ENCODE data around the gene BMP10.

DNA sequence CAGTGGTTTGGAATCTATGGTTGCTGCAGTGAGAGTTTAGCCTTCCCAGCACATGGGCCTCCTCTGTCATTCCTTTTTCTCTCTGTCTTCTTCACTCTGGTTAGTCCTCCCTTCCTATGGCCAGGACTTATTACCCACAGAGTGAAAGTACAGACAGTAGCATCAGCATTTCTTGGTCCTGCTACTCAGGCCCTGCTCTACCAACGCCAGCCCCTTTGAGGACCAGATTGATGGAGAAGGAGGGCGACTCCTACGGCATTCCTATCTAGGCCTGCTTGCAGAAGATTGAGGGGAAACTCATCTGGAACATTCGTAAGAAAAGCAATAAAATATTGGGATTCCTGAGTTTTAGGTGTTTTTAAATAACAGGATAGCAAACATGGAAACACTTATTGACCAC, 43.5 kb downstream of the BMP10 start:
- TF ChIP-seq EZH2phosphoT487 (IDR thresholded peaks at IDR 0.05; ENCODE audit: borderline replicate concordance) = no peak
- TF ChIP-seq, protein P1, sequence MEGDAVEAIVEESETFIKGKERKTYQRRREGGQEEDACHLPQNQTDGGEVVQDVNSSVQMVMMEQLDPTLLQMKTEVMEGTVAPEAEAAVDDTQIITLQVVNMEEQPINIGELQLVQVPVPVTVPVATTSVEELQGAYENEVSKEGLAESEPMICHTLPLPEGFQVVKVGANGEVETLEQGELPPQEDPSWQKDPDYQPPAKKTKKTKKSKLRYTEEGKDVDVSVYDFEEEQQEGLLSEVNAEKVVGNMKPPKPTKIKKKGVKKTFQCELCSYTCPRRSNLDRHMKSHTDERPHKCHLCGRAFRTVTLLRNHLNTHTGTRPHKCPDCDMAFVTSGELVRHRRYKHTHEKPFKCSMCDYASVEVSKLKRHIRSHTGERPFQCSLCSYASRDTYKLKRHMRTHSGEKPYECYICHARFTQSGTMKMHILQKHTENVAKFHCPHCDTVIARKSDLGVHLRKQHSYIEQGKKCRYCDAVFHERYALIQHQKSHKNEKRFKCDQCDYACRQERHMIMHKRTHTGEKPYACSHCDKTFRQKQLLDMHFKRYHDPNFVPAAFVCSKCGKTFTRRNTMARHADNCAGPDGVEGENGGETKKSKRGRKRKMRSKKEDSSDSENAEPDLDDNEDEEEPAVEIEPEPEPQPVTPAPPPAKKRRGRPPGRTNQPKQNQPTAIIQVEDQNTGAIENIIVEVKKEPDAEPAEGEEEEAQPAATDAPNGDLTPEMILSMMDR (conservative IDR thresholded peaks at IDR 0.05; ENCODE audit: low read length) = no peak
